Measurements from ENCODE around the gene IBA57.

IBA57 gene

GRCh38 chr1:228190778-228191177, 25.2 kb downstream of the IBA57 start:
- no peak for DNase-seq (ENCODE audit: low read depth)

GRCh38 chr1:228194436-228194835, 28.8 kb downstream of the IBA57 start:
- DNase-seq (ENCODE audit: low read depth), result no peak

GRCh38 chr1:228194921-228195812, 29.6 kb downstream of the IBA57 start:
- DNase-seq (ENCODE audit: low read depth), result no peak

DNA sequence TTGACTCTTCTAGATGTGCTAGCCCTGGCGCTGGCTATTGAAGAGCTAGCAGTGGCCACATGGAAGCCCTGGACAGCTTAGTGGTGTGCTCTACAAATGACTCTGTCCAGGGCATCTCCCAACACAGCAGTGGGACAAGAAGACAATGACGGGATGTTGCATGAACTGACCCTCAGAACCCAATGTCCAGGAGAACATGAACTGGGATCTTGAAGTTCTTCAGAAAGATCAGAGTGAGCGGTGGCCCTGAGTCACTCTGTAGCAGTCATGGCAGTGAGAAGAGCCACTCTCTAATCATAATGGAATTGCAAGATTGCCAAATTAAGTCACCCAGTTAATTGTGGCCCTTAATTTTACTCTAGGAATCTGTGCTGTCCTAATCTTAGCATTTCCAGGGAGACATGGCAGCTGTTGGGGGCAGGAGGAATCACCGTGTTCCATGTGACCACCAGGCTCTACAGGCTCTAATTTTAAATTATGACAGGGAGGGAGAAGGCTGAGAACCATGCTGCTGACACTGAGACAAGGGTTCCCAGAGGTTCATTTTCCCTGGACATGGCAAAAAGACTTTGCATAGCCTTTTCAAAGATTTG, 32.0 kb downstream of the IBA57 start:
- no peak for DNase-seq (ENCODE audit: low read depth)

DNA sequence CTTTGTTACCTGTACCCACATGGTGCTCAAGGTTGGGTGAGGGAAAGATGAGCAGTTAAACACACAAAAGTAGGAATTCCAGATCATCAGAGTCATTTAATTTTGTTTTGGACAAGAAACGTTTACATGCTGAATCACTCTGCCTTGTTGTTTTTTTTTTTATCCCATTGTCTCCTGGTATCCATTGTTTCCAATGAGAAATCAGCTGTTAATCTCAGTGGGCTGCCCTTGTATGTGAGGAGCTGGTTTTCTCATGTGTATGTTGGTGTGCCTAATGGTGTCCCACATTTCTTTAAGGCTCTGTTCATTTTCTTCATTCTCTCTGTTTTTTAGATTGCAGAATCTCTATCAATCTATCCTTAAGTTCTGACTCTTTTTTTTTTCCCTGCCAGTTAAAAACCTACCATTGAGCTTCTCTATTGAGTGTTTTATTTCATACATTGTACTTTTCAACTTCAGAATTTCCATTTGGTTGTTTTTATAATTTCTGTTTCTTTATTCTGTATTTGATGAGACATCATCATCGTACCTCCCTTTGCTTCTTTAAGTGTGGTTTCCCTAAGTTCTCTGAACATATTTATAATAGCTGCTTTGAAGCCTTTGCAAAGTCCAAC, 33.5 kb downstream of the IBA57 start:
- DNase-seq (ENCODE audit: low read depth), result no peak

- DNase-seq (ENCODE audit: low read depth), result no peak
Measured at GRCh38 chr1:228204958-228205357, 39.4 kb downstream of the IBA57 start.

- DNase-seq (ENCODE audit: low read depth), result no peak
Measured at GRCh38 chr1:228205526-228206436, 40.2 kb downstream of the IBA57 start.

- no peak for DNase-seq (ENCODE audit: low read depth)
Measured at GRCh38 chr1:228206582-228207351, 41.2 kb downstream of the IBA57 start.

DNA sequence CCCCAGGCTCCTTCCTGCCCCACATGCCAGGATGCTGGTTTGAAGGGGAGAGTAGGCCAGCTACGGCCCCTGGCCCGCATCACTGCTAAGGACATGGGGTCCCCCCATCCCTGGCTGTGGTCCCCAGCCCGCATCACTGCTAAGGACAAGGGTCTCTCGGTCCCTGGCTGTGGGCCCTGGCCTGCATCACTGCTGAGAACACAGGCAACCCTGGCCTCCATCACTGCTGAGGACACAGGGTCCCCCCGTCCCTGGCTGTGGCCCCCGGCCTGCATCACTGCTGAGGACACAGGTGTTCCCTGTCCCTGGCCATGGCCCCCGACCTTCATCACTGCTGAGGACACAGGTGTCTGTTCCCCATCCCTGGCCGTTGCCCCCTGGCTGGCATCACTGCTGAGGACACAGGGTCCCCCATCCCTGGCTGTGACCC, 41.8 kb downstream of the IBA57 start:
- no peak for DNase-seq (ENCODE audit: low read depth)

DNA sequence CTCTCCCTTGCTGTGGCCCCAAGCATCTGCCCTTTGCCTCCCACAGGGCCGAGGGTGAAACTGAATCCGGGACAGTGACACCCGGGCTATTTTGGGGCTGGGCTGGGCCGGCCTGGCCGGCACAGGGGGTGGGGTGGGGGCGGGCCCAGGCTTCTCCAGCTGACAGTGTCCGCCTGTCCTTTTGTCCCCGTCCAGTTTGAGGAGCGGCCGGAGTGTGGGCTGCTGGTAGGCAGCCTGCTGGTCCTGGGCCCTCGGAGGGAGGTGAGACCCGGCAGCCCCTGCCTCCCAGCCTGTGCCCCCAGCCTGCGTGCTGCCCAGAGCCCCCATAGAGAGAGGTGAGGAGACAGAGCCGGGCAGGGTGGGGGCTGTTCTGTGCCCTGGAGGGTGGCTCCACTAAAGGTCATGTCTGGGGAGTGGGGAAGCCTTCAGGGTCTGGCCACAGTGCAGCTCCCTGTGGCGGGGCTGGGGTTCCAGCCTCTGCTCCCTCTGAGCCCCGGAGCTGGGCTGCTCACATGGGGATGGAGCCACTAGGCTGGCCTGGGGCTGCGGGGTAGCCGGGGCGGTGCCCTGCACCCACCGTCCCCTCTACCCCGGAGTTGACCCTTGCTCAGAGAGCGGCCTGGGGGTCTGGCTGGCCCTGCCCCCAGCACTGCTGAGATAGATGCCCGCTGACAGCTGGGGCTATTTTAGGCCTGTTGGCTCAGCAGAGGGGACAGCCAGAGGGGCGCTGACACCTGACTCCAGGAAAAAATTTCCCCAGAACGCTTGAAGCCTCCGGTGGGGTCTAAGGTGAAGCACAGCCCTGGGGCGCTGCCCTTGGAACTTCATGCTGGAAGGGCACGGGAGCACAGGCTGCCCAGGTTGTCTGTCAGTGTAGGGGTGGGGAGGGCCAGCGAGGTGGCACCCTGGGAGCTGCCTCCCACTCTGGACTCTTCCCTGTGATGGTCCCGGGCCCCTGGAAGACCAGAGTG, 42.5 kb downstream of the IBA57 start, which contains the start of gene OBSCN:
Gene OBSCN (plus strand): TSS at position 194 of the 971 bp plus-strand sequence. CDS start 3,740 bp downstream, outside the sequence.
- DNase-seq (ENCODE audit: low read depth), result no peak

- DNase-seq (ENCODE audit: low read depth), result no peak
Measured at GRCh38 chr1:228208831-228209551, 43.4 kb downstream of the IBA57 start.

DNA sequence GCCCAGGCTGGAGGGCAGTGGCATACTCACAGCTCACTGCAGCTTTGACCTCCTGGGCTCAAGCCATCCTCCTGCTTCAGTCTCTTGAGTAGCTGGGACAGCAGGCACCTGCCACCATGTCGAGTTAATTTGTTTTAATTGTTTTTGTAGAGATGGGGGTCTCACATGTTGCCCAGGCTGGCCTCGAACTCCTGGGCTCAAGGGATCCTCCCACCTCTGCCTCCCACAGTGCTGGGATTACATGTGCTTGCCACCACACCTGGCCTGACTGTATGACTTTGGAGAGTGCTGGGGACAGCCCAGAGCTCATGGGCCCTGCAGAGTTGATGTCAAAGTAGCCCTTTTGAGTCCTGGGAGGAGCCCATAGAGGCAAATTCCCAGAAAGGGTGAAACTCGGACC, 44.1 kb downstream of the IBA57 start:
- DNase-seq (ENCODE audit: low read depth), result no peak

DNA sequence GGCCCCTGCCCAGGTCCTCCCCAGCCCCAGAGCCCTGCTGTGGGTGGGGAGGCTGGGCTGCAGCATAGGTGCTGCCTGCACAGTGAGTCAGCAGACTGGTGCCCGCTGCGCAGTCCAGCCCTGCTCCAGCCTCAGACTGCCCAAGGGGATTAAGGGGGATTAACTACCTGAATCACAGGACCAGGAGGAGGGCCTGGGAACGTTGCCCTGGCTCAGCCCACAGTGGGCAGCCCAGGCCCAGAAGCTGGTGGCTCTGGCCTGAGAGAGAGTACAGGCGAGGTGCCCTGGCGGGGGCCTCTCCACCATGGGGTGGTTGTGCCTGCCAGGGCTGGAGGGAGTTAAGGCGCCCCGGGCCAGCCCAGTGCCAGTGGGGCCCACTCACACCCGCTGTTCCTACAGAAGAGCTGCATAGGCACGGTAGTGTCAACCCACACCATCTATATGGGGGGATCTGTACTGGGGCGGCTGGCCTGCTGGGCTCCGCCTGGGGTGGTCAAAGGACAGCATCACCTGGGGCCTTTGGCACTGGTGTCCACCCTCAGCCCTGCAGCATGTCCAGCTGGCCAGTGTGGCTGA, 44.6 kb downstream of the IBA57 start:
- DNase-seq (ENCODE audit: low read depth), result no peak

DNA sequence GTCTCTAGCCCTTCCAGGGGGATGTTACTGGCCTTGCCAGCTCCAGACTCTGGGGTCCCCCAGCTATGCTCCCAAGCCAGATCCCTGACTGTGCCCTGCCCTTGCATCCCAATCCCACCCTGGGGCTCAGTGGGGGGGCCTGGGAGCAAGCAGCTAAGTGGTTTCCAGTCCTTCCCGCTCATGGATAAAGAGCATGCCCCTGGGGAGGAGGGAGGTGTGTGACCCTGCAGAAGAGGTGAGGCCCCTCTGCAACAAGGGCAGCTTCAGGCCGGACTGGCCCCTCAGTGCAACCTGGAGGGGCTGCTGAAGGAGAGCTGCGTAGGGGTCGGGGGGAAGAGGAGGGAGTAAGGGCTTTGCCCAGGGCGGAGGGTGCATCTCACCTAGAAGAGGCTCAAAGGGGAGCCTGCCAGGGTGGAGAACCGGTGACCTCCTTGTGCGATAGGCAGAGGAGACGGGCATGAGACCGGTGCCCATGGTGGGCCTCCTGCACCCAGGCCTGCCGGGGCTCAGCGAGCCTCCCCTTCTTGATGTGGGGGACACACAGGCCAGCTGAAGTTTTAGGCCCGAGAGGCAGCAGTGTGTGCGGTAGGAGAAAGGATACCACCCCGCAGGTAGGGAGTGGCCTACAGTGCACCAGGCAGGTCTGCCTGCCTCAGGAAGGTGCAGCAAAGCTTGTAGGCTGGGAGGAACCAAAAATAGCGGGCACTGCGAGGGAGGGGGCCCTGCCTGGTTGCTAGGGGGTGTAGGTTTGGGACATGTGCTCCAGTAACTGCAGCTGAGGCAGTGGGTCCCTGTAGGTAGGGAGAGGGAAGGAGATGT, 45.3 kb downstream of the IBA57 start:
- no peak for DNase-seq (ENCODE audit: low read depth)

DNA sequence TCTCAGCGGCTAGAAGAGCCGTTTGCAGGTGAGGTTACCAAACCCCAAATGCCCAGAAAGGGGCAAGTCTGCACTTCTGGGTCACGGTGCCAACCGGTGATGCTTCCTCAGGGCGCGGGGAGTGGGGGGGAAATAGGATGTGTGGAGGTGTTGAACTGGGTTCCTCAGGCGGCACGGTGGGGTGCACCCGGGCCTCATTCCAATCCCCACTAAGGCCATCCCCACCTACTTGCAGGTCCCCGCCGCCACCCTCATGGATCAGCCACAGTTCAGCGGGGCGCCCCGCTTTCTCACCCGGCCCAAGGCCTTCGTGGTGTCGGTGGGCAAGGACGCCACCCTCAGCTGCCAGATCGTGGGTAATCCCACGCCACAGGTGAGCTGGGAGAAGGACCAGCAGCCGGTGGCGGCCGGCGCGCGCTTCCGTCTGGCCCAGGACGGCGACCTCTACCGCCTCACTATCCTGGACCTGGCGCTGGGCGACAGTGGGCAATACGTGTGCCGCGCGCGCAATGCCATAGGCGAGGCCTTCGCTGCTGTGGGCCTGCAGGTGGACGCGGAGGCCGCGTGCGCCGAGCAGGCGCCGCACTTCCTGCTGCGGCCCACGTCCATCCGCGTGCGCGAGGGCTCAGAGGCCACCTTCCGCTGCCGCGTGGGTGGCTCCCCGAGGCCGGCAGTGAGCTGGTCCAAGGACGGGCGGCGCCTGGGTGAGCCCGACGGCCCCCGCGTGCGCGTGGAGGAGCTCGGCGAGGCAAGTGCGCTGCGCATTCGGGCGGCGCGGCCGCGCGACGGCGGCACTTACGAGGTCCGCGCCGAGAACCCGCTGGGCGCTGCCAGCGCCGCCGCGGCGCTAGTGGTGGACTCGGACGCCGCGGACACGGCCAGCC, 46.2 kb downstream of the IBA57 start:
- no peak for DNase-seq (ENCODE audit: low read depth)

DNA sequence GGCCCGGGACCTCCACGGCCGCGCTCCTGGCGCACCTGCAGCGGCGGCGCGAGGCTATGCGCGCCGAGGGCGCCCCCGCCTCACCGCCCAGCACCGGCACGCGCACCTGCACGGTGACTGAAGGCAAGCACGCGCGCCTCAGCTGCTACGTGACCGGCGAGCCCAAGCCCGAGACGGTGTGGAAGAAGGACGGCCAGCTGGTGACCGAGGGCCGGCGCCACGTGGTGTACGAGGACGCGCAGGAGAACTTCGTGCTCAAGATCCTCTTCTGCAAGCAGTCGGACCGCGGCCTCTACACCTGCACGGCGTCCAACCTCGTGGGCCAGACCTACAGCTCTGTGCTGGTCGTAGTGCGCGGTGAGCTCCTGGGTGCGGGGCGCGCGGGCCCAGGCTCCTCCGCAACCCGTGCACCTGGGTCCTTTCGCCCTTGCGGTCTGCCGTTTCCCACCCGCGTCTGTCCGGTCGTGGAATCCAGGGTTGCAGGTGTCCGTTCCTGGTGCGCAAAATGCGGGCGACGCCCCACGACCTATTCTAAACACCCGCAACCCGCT, 46.9 kb downstream of the IBA57 start:
- no peak for DNase-seq (ENCODE audit: low read depth)

Measured in stimulated activated CD4-positive, alpha-beta T cell treated with anti-CD3 and anti-CD28 coated beads, Interleukin-2, amount 100 ng/mL, for 4 hours (primary cell).